K562 (cell line): Measurements from ENCODE around the gene BORCS8. TPM values are rescaled to one million over a fixed set of nuclear protein-coding genes. Genes with fewer than 3 reads are reported as not detected.

Source experiments
- BDP1 ChIP-seq: IDR thresholded peaks from 3 replicates; pipeline ENCODE4 v1.6.1; 2011; ENCODE audit not compliant: insufficient read length, insufficient read depth
- CHD4 ChIP-seq: fragments of 200-600 bp; sonication (generic); IDR thresholded peaks from 3 replicates; pipeline ENCODE4 v1.6.1; 2012; ENCODE audit warnings: low read depth, mild to moderate bottlenecking, mixed read lengths, low read length, inconsistent platforms; ENCODE audit not compliant: insufficient read depth, insufficient replicate concordance, poor library complexity, severe bottlenecking
- COPS2 ChIP-seq: fragments of 450-650 bp; conservative IDR thresholded peaks from 2 replicates; pipeline ENCODE4 v1.6.1; 2016; ENCODE audit warnings: mild to moderate bottlenecking, moderate library complexity
- CREB3L1 ChIP-seq: fragments of 450-650 bp; IDR thresholded peaks from 2 replicates; pipeline ENCODE4 v1.6.1; 2014; ENCODE audit warnings: low read depth, mild to moderate bottlenecking, moderate library complexity, borderline replicate concordance
- CREBBP ChIP-seq: IDR thresholded peaks from one replicate; pipeline ENCODE4 v1.6.1; 2012; ENCODE audit warnings: low read depth, mild to moderate bottlenecking, control low read depth, inconsistent platforms, low read length
- E2F6 ChIP-seq, 2 experiments: IDR thresholded peaks; 2 replicates each; pipeline ENCODE4 v1.6.1; 2011; ENCODE audit warnings: borderline replicate concordance in 1 of 2, control low read depth in 1 of 2, low read depth in 1 of 2, low read length in 1 of 2, mild to moderate bottlenecking in 1 of 2, mixed read lengths in 1 of 2, moderate library complexity in 1 of 2; ENCODE audit not compliant: insufficient read depth in 1 of 2, insufficient read length in 1 of 2, poor library complexity in 1 of 2, severe bottlenecking in 1 of 2; ENCODE audit errors: extremely low read depth in 1 of 2
- ELF2 ChIP-seq: fragments of 250-450 bp; sonication (Bioruptor Pico); IDR thresholded peaks from 2 replicates; pipeline ENCODE4 v1.5.0; 2021; ENCODE audit warnings: mild to moderate bottlenecking
- ELK1 ChIP-seq: sonication (generic); formaldehyde crosslinking; IDR thresholded peaks from 2 replicates; pipeline ENCODE4 v1.8.1; 2022; ENCODE audit warnings: missing genetic modification reagents
- ESRRA ChIP-seq: fragments of 450-650 bp; IDR thresholded peaks from 2 replicates; pipeline ENCODE4 v1.6.1; 2014; ENCODE audit warnings: low read depth, mild to moderate bottlenecking, moderate library complexity, borderline replicate concordance
- HMGN3 ChIP-seq: IDR thresholded peaks from 2 replicates; pipeline ENCODE4 v1.6.1; 2011; ENCODE audit warnings: borderline replicate concordance, low read depth, mild to moderate bottlenecking, mixed read lengths, low read length; ENCODE audit not compliant: insufficient read length; ENCODE audit errors: extremely low read depth
- KAT2B ChIP-seq: IDR thresholded peaks from one replicate; pipeline ENCODE4 v1.6.1; 2012; ENCODE audit warnings: low read depth, mild to moderate bottlenecking, control low read depth, inconsistent platforms, low read length, moderate library complexity
- MED1 ChIP-seq: sonication (generic); formaldehyde crosslinking; IDR thresholded peaks from 2 replicates; pipeline ENCODE4 v1.8.1; 2023; ENCODE audit warnings: missing genetic modification reagents, borderline replicate concordance
- NRF1 ChIP-seq, 2 experiments: fragments of 450-650 bp; IDR thresholded peaks in 1 of 2; conservative IDR thresholded peaks in 1 of 2; 2 replicates each; pipeline ENCODE4 v1.6.1; 2014; ENCODE audit warnings: mild to moderate bottlenecking in 2 of 2
- POLR2B ChIP-seq: fragments of 450-650 bp; IDR thresholded peaks from 2 replicates; pipeline ENCODE4 v1.6.1; 2018; ENCODE audit warnings: low read depth; ENCODE audit not compliant: partially characterized antibody
- RBFOX2 ChIP-seq: fragments of 200-400 bp; formaldehyde crosslinking; IDR thresholded peaks from 2 replicates; pipeline ENCODE4 v1.6.1; 2017; ENCODE audit warnings: low read depth, mild to moderate bottlenecking, low read length, moderate library complexity
- RNF2 ChIP-seq: sonication (generic); IDR thresholded peaks from 2 replicates; pipeline ENCODE4 v1.6.1; 2016
- SAFB2 ChIP-seq: fragments of 200-400 bp; formaldehyde crosslinking; IDR thresholded peaks from 2 replicates; pipeline ENCODE4 v1.6.1; 2018; ENCODE audit warnings: borderline replicate concordance, low read length, low read depth, moderate library complexity; ENCODE audit not compliant: severe bottlenecking
- TOE1 ChIP-seq, 2 experiments: fragments of 450-650 bp in 1 of 2; sonication (generic) in 1 of 2; formaldehyde crosslinking in 1 of 2; IDR thresholded peaks; 2 replicates each; pipeline versions ENCODE4 v1.7.1 to v1.8.0; 2016 to 2022; ENCODE audit warnings: borderline replicate concordance in 2 of 2, mild to moderate bottlenecking in 2 of 2, antibody characterized with exemption in 1 of 2, inconsistent platforms in 1 of 2, low read depth in 1 of 2, missing genetic modification reagents in 1 of 2, moderate library complexity in 1 of 2
- ZFP30 ChIP-seq: fragments of 250-450 bp; sonication (Bioruptor Pico); IDR thresholded peaks from 2 replicates; pipeline ENCODE4 v1.8.0; 2022; ENCODE audit warnings: moderate library complexity, mild to moderate bottlenecking, inconsistent platforms, borderline replicate concordance
- ZNF586 ChIP-seq: fragments of 450-650 bp; formaldehyde crosslinking; conservative IDR thresholded peaks from 2 replicates; pipeline ENCODE4 v1.4.0; 2020; ENCODE audit warnings: mild to moderate bottlenecking, moderate library complexity
- ZNF655 ChIP-seq: fragments of 250-450 bp; sonication (Bioruptor Pico); IDR thresholded peaks from 2 replicates; pipeline ENCODE4 v1.5.0; 2021
- polyA plus RNA-seq, 8 experiments: library from polyadenylated mRNA; depleted of rRNA in 4 of 8; stranded (reverse) in 5 of 8; unstranded in 3 of 8; fragments of >200 nt; fragmentation: Nextera tagmentation in 2 of 8; fragmentation: Illumina TruSeq in 1 of 8; extraction: Ambion mirVana in 2 of 8; extraction: Trizol in 1 of 8; gene quantifications; 2 replicates each; pipeline versions ENCODE4 v1.2.1 to v1.2.3, GENCODE V29; 2011 to 2014; ENCODE audit warnings: inconsistent platforms in 1 of 8, missing spikeins in 1 of 8
- total RNA-seq, 7 experiments: library from RNA; depleted of rRNA in 6 of 7; stranded (reverse); fragments of >200 nt in 6 of 7; fragmentation: Illumina TruSeq in 2 of 7; extraction: Trizol in 2 of 7; gene quantifications; 2 replicates each; pipeline versions ENCODE4 v1.2.1 to v1.2.3, GENCODE V29; 2011 to 2021; ENCODE audit warnings: low replicate concordance in 1 of 7

The BORCS8 gene
- total and polyA plus RNA-seq, 9 of the 15 experiments (the other 6 are each of a cell fraction or from before 2014, with no cell fraction given), result 4.6 to 33.6 (median 16.3) TPM

- TF ChIP-seq RBFOX2 (peak; percentile 84), E2F6 (IDR thresholded peaks at IDR 0.05; ENCODE audit: borderline replicate concordance in 1 of 2, extremely low read depth in 1 of 2, insufficient read depth in 1 of 2, insufficient read length in 1 of 2, low read depth in 1 of 2, low read length in 1 of 2, poor library complexity in 1 of 2, severe bottlenecking in 1 of 2) (peak; percentile 40 to 68), ELK1 (CRISPR knock-in tag) (no peak), BDP1 (no peak), ELF2 (CRISPR knock-in tag) (no peak), TOE1 (IDR thresholded peaks at IDR 0.05; ENCODE audit: borderline replicate concordance) (peak; percentile 57; the same call in 1 of the 2 replicates), TOE1 (CRISPR knock-in tag; IDR thresholded peaks at IDR 0.05; ENCODE audit: borderline replicate concordance, low read depth) (no peak), ZNF655 (CRISPR knock-in tag) (no peak), CREBBP (no peak), RNF2 (peak; percentile 65), KAT2B (no peak), CREB3L1 (peak; percentile 60; the same call in 1 of the 2 replicates), SAFB2 (no peak), NRF1 (conservative IDR thresholded peaks at IDR 0.05 in 1 of 2, IDR thresholded peaks at IDR 0.05 in 1 of 2) (peak; percentile 60 to 68), CHD4 (no peak), ESRRA (peak; percentile 43; the same call in 1 of the 2 replicates), ZNF586 (CRISPR knock-in tag) (no peak), COPS2 (no peak), POLR2B (no peak), MED1 (CRISPR knock-in tag) (no peak), ZFP30 (CRISPR knock-in tag) (no peak), HMGN3 (peak; percentile 31)
Observed at GRCh38 chr19:19134687-19135158, 57.2 kb downstream of the BORCS8 start (continued).
